H1 (cell line): ENCODE results near the gene MAOA. TPM values are rescaled to one million over a fixed set of nuclear protein-coding genes. Genes with fewer than 3 reads are reported as not detected.

Experiments used
- CTCF ChIA-PET: fragments of 300-600 bp; sonication (Branson Sonifier 250); formaldehyde crosslinking; loops from one replicate; lab custom pipeline; 2021; ENCODE audit not compliant: partially characterized antibody; lab: Charles Lee
- POLR2A ChIA-PET: fragments of 300-600 bp; sonication (Branson Sonifier 250); formaldehyde crosslinking; loops from one replicate; lab custom pipeline; 2021; ENCODE audit warnings: inconsistent platforms; ENCODE audit not compliant: partially characterized antibody; lab: Charles Lee
- DNase-seq, 2 experiments: peaks; one replicate each; pipeline versions ENCODE4 v3.0.0 to v3.0.0-alpha.2; 2010 to 2022; ENCODE audit warnings: low spot score in 2 of 2, low read depth in 1 of 2, mixed read lengths in 1 of 2
- FAIRE-seq: peaks from 2 replicates; lab custom pipeline; 2011; peaks lifted over from hg19 to GRCh38; lab: Jason Lieb, UNC
- H2AFZ ChIP-seq: 2 replicates; pipeline ENCODE4 v1.8.1; 2012; ENCODE audit warnings: low read length, inconsistent platforms
- H2AK5ac ChIP-seq: 2 replicates; pipeline ENCODE4 v1.6.1; 2013; ENCODE audit warnings: low read depth, low read length
- H2BK120ac ChIP-seq: replicated peaks from 2 replicates; pipeline ENCODE3; 2013; ENCODE audit warnings: low read depth, low read length, inconsistent platforms
- H2BK12ac ChIP-seq: 2 replicates; pipeline ENCODE4 v1.6.1; 2013; ENCODE audit warnings: low read depth, low read length
- H2BK15ac ChIP-seq: 2 replicates; pipeline ENCODE4 v1.6.1; 2013; ENCODE audit warnings: low read length
- H2BK20ac ChIP-seq: 2 replicates; pipeline ENCODE4 v1.6.1; 2013; ENCODE audit warnings: low read length
- H2BK5ac ChIP-seq: 2 replicates; pipeline ENCODE4 v1.6.1; 2013; ENCODE audit warnings: low read depth, low read length
- H3K14ac ChIP-seq: 2 replicates; pipeline ENCODE4 v1.6.1; 2013; ENCODE audit warnings: inconsistent platforms; ENCODE audit not compliant: insufficient read length
- H3K18ac ChIP-seq: 2 replicates; pipeline ENCODE4 v1.6.1; 2013; ENCODE audit warnings: low read length; ENCODE audit errors: extremely low read depth
- H3K23ac ChIP-seq: 2 replicates; pipeline ENCODE4 v1.6.1; 2013; ENCODE audit warnings: inconsistent platforms; ENCODE audit not compliant: insufficient read length
- H3K23me2 ChIP-seq: 2 replicates; pipeline ENCODE4 v1.6.1; 2013; ENCODE audit warnings: low read depth, low read length
- H3K27ac ChIP-seq: 2 replicates; pipeline ENCODE4 v1.6.1; 2011; ENCODE audit warnings: low read depth, low read length, inconsistent platforms
- H3K27me3 ChIP-seq, 4 experiments: replicated peaks in 1 of 4; 1 replicate in 1 of 4; 2 replicates in 3 of 4; pipeline versions ENCODE4 v1.6.1 to v1.8.1; 2011 to 2013; ENCODE audit warnings: low read length in 3 of 4, mild to moderate bottlenecking in 3 of 4, inconsistent platforms in 2 of 4, mixed read lengths in 2 of 4, moderate library complexity in 1 of 4; ENCODE audit not compliant: control insufficient read depth in 3 of 4, insufficient read depth in 3 of 4; ENCODE audit errors: extremely low read depth in 1 of 4
- H3K36me3 ChIP-seq, 4 experiments: 2 replicates each; pipeline versions ENCODE4 v1.6.1 to v1.8.1; 2011 to 2013; ENCODE audit warnings: mild to moderate bottlenecking in 4 of 4, low read length in 3 of 4, moderate library complexity in 2 of 4, control low read depth in 1 of 4, inconsistent platforms in 1 of 4; ENCODE audit not compliant: insufficient read depth in 4 of 4, control insufficient read depth in 2 of 4
- H3K4ac ChIP-seq: replicated peaks from 2 replicates; pipeline ENCODE3; 2013; ENCODE audit warnings: low read length, low read depth, mixed read lengths, inconsistent platforms; ENCODE audit not compliant: insufficient read length
- H3K4me1 ChIP-seq, 4 experiments: replicated peaks in 1 of 4; 1 replicate in 1 of 4; 2 replicates in 3 of 4; pipeline versions ENCODE4 v1.6.1 to v1.8.1; 2011 to 2013; ENCODE audit warnings: low read length in 3 of 4, inconsistent platforms in 2 of 4, mixed read lengths in 1 of 4; ENCODE audit not compliant: insufficient read depth in 4 of 4, control insufficient read depth in 3 of 4
- H3K4me2 ChIP-seq, 2 experiments: 2 replicates each; pipeline versions ENCODE4 v1.6.1 to v1.8.1; 2011 to 2013; ENCODE audit warnings: low read depth in 2 of 2, low read length in 2 of 2, control low read depth in 1 of 2, inconsistent platforms in 1 of 2, mild to moderate bottlenecking in 1 of 2; ENCODE audit not compliant: insufficient read depth in 1 of 2
- H3K4me3 ChIP-seq, 4 experiments: fragments of 200-600, 300-600 bp in 1 of 4; sonication (generic), shearing (Covaris generic), sonication (Bioruptor Twin) in 1 of 4; 2 replicates each; pipeline versions ENCODE4 v1.5.1 to v1.8.1; 2011 to 2016; ENCODE audit warnings: low read length in 4 of 4, low read depth in 3 of 4, control low read depth in 2 of 4, inconsistent platforms in 2 of 4, mild to moderate bottlenecking in 2 of 4, mixed read lengths in 1 of 4, moderate library complexity in 1 of 4; ENCODE audit not compliant: insufficient read depth in 2 of 4; ENCODE audit errors: extremely low read depth in 1 of 4
- H3K56ac ChIP-seq: replicated peaks from 2 replicates; pipeline ENCODE3; 2013; ENCODE audit warnings: low read depth, mild to moderate bottlenecking, mixed read lengths, low read length, inconsistent platforms; ENCODE audit not compliant: insufficient read length
- H3K79me1 ChIP-seq: 2 replicates; pipeline ENCODE4 v1.6.1; 2013; ENCODE audit warnings: low read depth, low read length, control low read depth
- H3K79me2 ChIP-seq, 2 experiments: 2 replicates each; pipeline versions ENCODE4 v1.6.1 to v1.8.1; 2012 to 2013; ENCODE audit warnings: low read length in 2 of 2, mild to moderate bottlenecking in 2 of 2, inconsistent platforms in 1 of 2; ENCODE audit not compliant: insufficient read depth in 2 of 2, control insufficient read depth in 1 of 2
- H3K9ac ChIP-seq, 4 experiments: replicated peaks in 1 of 4; 1 replicate in 1 of 4; 2 replicates in 3 of 4; pipeline versions ENCODE4 v1.6.1 to v1.8.1; 2011 to 2013; ENCODE audit warnings: low read depth in 3 of 4, low read length in 3 of 4, control low read depth in 2 of 4, mild to moderate bottlenecking in 2 of 4, moderate library complexity in 2 of 4, inconsistent platforms in 1 of 4; ENCODE audit errors: extremely low read depth in 1 of 4
- H3K9me3 ChIP-seq, 2 experiments: 2 replicates each; pipeline versions ENCODE4 v1.6.1 to v1.8.1; 2012 to 2013; ENCODE audit warnings: mild to moderate bottlenecking in 2 of 2, moderate library complexity in 2 of 2, control low read depth in 1 of 2, inconsistent platforms in 1 of 2, low read depth in 1 of 2, low read length in 1 of 2, mixed read lengths in 1 of 2; ENCODE audit not compliant: insufficient read depth in 2 of 2
- H4K20me1 ChIP-seq, 2 experiments: replicated peaks in 1 of 2; 2 replicates each; pipeline versions ENCODE3 to v1.8.1; 2011 to 2013; ENCODE audit warnings: inconsistent platforms in 2 of 2, low read length in 2 of 2, mild to moderate bottlenecking in 1 of 2; ENCODE audit not compliant: insufficient read depth in 2 of 2, control insufficient read depth in 1 of 2
- H4K5ac ChIP-seq: 2 replicates; pipeline ENCODE4 v1.6.1; 2013; ENCODE audit warnings: low read length, low read depth, mixed read lengths, inconsistent platforms; ENCODE audit not compliant: insufficient read length
- H4K8ac ChIP-seq: 2 replicates; pipeline ENCODE4 v1.8.0; 2013; ENCODE audit warnings: mild to moderate bottlenecking, moderate library complexity, low read length, inconsistent platforms; ENCODE audit not compliant: insufficient read depth; ENCODE audit errors: extremely low read depth
- H4K91ac ChIP-seq: replicated peaks from 2 replicates; pipeline ENCODE3; 2013; ENCODE audit warnings: low read length, mixed read lengths, inconsistent platforms; ENCODE audit not compliant: insufficient read length
- BACH1 ChIP-seq: IDR thresholded peaks from 2 replicates; pipeline ENCODE4 v1.6.1; 2012; ENCODE audit warnings: low read length, improper control_type of control experiment
- BRCA1 ChIP-seq: IDR thresholded peaks from 2 replicates; pipeline ENCODE4 v1.6.1; 2012; ENCODE audit warnings: low read depth, low read length, improper control_type of control experiment
- CEBPB ChIP-seq: IDR thresholded peaks from 2 replicates; pipeline ENCODE4 v1.6.1; 2012; ENCODE audit warnings: low read depth, low read length
- CHD2 ChIP-seq: IDR thresholded peaks from 2 replicates; pipeline ENCODE4 v1.6.1; 2012; ENCODE audit warnings: low read length, improper control_type of control experiment
- E2F6 ChIP-seq: IDR thresholded peaks from 2 replicates; pipeline ENCODE4 v1.6.1; 2012; ENCODE audit warnings: inconsistent platforms
- GABPA ChIP-seq: IDR thresholded peaks from 2 replicates; pipeline ENCODE4 v1.6.1; 2011; ENCODE audit warnings: mild to moderate bottlenecking, low read length, moderate library complexity, borderline replicate concordance; ENCODE audit not compliant: insufficient read depth
- JUN ChIP-seq: IDR thresholded peaks from 2 replicates; pipeline ENCODE4 v1.6.1; 2011; ENCODE audit warnings: low read depth, mild to moderate bottlenecking, improper control_type of control experiment, low read length
- MAFK ChIP-seq: IDR thresholded peaks from 2 replicates; pipeline ENCODE4 v1.6.1; 2012; ENCODE audit warnings: low read depth, mild to moderate bottlenecking, improper control_type of control experiment, low read length
- MAX ChIP-seq: IDR thresholded peaks from 2 replicates; pipeline ENCODE4 v1.6.1; 2012; ENCODE audit warnings: inconsistent platforms
- PHF8 ChIP-seq: fragments of 200-600 bp; sonication (generic); conservative IDR thresholded peaks from 2 replicates; pipeline ENCODE4 v1.7.1; 2012; ENCODE audit warnings: low read depth, mild to moderate bottlenecking, inconsistent platforms, low read length, moderate library complexity
- POLR2AphosphoS5 ChIP-seq: IDR thresholded peaks from 2 replicates; pipeline ENCODE4 v1.6.1; 2011; ENCODE audit warnings: low read depth, low read length
- RAD21 ChIP-seq, 2 experiments: IDR thresholded peaks in 1 of 2; conservative IDR thresholded peaks in 1 of 2; 2 replicates each; pipeline ENCODE4 v1.6.1; 2011; ENCODE audit warnings: low read depth in 2 of 2, low read length in 2 of 2, improper control_type of control experiment in 1 of 2, inconsistent platforms in 1 of 2, mild to moderate bottlenecking in 1 of 2, moderate library complexity in 1 of 2
- TCF12 ChIP-seq: IDR thresholded peaks from 2 replicates; pipeline ENCODE4 v1.6.1; 2011; ENCODE audit warnings: low read depth, mild to moderate bottlenecking, low read length
- ZNF274 ChIP-seq: IDR thresholded peaks from 2 replicates; pipeline ENCODE4 v1.7.0; 2012; ENCODE audit warnings: low read length, borderline replicate concordance; ENCODE audit errors: extremely low read depth
- WGBS, 2 experiments: shearing (Covaris generic) in 1 of 2; methylation state at CpG; one replicate each; pipeline versions ENCODE4 v1.1.6 to v1.1.7; 2013 to 2015; ENCODE audit warnings: low lambda C conversion rate in 2 of 2, mixed read lengths in 2 of 2, inconsistent platforms in 1 of 2, low coverage in 1 of 2, missing lambda C conversion rate in 1 of 2; ENCODE audit not compliant: insufficient replicate concordance in 2 of 2, insufficient coverage in 1 of 2, insufficient read length in 1 of 2; ENCODE audit errors: extremely low coverage in 1 of 2, missing lambda C conversion rate in 1 of 2; 5-methylcytosine and 5-hydroxymethylcytosine counted together
- polyA plus RNA-seq, 7 experiments: library from polyadenylated mRNA; depleted of rRNA in 3 of 7; stranded (reverse) in 5 of 7; unstranded in 2 of 7; fragments of >200 nt in 5 of 7; fragments of 200-250 nt in 2 of 7; gene quantifications; 1 replicate in 5 of 7; 2 replicates in 1 of 7; 4 replicates in 1 of 7; pipeline versions ENCODE4 v1.2.1 to v1.2.3, GENCODE V29; 2011 to 2013; ENCODE audit warnings: missing spikeins in 2 of 7, mixed read lengths in 2 of 7
- total RNA-seq: library from RNA; stranded (reverse); fragmentation: NEBNext Ultra II Directional; extraction: Animal tissue kit (Norgen Biotek cat#: 25700); gene quantifications from 2 replicates; pipeline ENCODE4 v1.2.1, GENCODE V29; 2021

Gene MAOA
- total and polyA plus RNA-seq, 2 of the 8 experiments (the other 6 are each of a cell fraction or from before 2014, with no cell fraction given) = 2.6 to 8.2 TPM

GRCh38 chrX:43644124-43644701 is 11.9 kb upstream of the MAOA start:
- CTCF ChIA-PET = no interaction called here
- Histone ChIP-seq H3K23ac (no peak overlapping the region), H2BK120ac (no peak overlapping the region), H3K4me1 (no peaks in the 10 kb centered on the region), H3K14ac (no peak overlapping the region), H3K9me3 (no peaks in the 10 kb centered on the region), H3K4me3 (no peak overlapping the region), H3K27me3 (no peaks in the 10 kb centered on the region), H2BK12ac (no peak overlapping the region), H3K36me3 (no peaks in the 10 kb centered on the region), H3K4me2 (no peak overlapping the region; a peak in 1 of 4 replicates), H2BK5ac (no peak overlapping the region), H2AK5ac (no peak overlapping the region), H3K79me1 (no peaks in the 10 kb centered on the region), H3K56ac (no peak overlapping the region), H4K20me1 (no peaks in the 10 kb centered on the region), H2BK20ac (no peak overlapping the region), H2BK15ac (no peak overlapping the region), H4K5ac (no peak overlapping the region), H3K23me2 (no peaks in the 10 kb centered on the region), H3K4ac (no peak overlapping the region), H3K79me2 (no peaks in the 10 kb centered on the region), H3K27ac (no peak overlapping the region), H2AFZ (no peak overlapping the region), H3K9ac (no peak overlapping the region), H3K18ac (no peak overlapping the region), H4K91ac (no peak overlapping the region), H4K8ac (no peak overlapping the region)
- WGBS, 2 experiments = 71% methylated on average over 3 of the region's 3 CpGs; no CpG with 5 or more reads in 1 of the 2 experiments
- FAIRE-seq (no peak), DNase-seq (no peak)
- POLR2A ChIA-PET = interaction anchor here (1.6 kb wide), 1 partner anchor 12 kb away, joined by 3 read pairs; the partner anchor contains the start of gene MAOA
- TF ChIP-seq GABPA (no peak), CHD2 (no peak), TCF12 (no peak), MAX (no peak), POLR2AphosphoS5 (no peak), MAFK (no peak), RAD21 (IDR thresholded peaks at IDR 0.05 in 1 of 2, conservative IDR thresholded peaks at IDR 0.05 in 1 of 2; ENCODE audit: low read depth in 2 of 2, low read length in 2 of 2) (no peak), PHF8 (no peak), BRCA1 (no peak), ZNF274 (no peak), CEBPB (no peak), E2F6 (no peak), BACH1 (no peak), JUN (no peak)
